Cerebellar nuclear complex (tissue), 1 donor: ENCODE results near the gene SDCCAG8.

Experiments used
- DNase-seq, 2 experiments: peaks; one replicate each; lab custom pipeline; 2025; lab: John Stamatoyannopoulos, UW

The SDCCAG8 gene

GRCh38 chr1:243483071-243483771 lies 227.4 kb downstream of the SDCCAG8 start:
- DNase-seq, result no peak

GRCh38 chr1:243483952-243484351 lies 228.1 kb downstream of the SDCCAG8 start:
- DNase-seq, result no peak

- DNase-seq, result no peak
These were observed 231.3 kb downstream of the SDCCAG8 start for GRCh38 chr1:243487036-243487648.

- DNase-seq, result no peak
These were observed 231.9 kb downstream of the SDCCAG8 start for GRCh38 chr1:243487649-243488227.

GRCh38 chr1:243488459-243489157 lies 232.8 kb downstream of the SDCCAG8 start:
- no peak for DNase-seq

GRCh38 chr1:243489158-243489527 lies 233.3 kb downstream of the SDCCAG8 start:
- DNase-seq, result no peak

- no peak for DNase-seq
These were observed 234.1 kb downstream of the SDCCAG8 start for GRCh38 chr1:243489681-243490546.

DNA sequence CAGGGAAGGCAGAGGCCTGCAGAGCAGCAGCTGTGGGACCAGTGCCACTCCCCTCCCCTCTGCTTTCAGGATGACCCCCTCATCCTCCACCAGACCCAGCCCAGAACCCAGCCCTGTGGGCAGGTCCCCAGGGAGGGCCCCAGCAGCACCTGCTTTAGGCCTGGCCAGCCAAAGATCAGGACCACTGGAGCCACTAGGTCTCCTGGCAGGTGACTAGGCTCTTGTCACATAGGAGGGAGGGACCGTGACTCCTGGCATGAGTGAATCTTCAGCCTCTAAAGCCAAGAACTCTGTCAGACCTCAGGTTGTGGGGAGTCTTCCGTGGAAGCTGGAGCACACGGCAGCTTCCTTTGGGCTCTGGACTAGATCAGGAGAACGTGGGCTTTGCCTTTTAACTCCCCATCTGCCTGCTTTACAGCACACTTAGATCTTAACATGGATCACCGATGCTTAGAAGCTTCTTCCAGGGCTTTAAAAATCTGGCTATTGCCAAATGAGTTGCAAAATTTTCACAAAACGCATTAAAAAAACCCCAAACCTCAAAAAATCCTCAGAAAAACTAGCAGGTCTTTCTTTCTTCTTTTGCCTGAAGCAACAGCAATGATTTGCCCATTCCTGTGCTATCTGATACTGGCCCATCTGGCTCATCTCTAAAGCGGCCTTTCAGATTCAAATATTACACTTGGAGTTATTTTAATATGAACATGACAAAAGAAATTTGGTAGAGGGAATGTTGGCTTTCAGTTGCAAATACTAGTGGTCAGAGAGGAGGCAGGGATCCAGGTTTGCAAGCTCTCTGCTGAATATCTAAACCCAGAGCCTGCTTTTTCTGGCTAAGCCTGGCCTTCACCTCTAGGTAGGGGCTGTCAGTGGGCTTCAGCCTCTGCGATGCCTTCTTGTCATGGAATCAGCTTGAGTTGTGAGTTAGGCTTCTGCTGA lies 235.2 kb downstream of the SDCCAG8 start:
- no peak for DNase-seq

DNA sequence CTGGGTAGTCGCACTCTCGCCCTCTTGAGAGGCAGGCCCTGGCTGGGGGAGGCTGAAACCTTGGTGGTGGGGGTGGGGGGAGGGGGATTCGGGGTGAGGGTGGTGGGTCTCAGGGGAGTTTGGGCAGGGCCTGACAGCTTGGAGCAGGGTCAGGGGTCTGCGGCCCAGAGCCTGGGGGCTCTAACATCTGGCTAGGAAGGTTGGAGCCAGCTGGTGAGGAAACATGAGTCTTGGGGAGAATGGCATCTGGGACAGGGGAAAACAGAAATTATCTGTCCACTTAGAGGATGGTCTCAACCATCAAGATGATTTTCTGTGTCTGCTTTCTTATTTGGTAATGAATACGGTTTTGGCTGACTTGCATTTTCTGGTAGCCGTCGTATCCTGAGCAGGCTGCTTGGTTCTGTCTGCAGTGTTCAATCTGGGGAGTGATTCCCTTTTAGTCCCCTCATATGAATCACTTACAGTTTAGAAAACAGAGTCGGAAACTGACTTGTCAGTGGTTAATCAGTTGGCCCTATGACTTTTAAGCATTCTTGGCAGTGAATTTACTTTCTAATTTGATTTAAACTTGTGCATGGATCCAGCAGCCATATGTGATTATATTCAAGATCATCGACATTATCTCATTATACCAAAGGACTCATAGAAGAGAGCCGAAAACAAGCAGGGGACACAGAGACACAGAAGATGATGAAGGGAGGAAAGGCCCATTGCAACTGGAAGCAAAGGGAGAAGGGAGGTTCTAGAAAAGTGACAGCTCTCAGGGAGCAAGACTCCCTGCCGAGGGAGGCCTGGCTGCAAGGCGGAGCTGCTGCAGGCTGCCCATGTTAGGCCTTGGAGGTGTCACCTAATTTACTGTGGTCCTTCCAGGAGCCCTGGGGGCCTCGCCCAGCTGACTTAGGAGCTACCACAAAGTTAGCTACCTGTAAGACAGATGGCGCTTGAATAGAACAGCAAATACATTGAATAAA lies 237.6 kb downstream of the SDCCAG8 start:
- DNase-seq, result no peak

DNA sequence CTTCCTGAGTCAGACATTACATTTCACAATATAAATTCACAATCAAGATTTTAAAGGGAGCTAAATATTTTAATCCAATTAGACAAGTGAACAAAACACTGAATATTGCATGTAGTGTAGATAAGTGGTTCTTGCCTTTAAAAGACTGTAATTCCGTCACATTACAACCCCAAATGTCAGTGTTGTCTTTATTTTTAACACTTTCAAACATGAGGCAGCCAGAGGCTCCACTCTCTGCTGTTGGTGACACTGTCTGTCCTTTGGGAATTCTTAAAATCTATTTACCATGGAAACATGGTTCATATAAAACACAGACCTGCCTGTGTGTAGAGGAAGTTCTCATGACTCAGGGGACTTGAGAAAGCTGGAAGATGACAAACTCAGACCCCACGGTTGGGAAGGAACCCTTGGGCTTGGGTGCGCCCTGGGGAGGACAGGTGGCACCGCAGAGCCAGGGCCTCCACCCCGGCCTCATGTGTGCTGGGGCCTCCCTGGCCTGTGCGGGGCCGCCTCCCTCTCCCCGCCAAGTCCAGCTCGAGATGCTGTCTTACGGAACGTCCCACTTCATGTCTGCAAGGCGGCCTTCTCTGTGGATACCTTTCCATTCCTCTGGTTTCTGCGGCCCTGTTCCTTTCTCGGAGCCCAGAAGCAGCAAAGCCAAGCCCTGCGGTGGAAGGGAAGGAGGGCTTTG lies 239.0 kb downstream of the SDCCAG8 start:
- no peak for DNase-seq

GRCh38 chr1:243495442-243496186 lies 239.8 kb downstream of the SDCCAG8 start:
- DNase-seq, result no peak

GRCh38 chr1:243496187-243496646 lies 240.4 kb downstream of the SDCCAG8 start:
- no peak for DNase-seq

GRCh38 chr1:243496806-243497205 lies 241.0 kb downstream of the SDCCAG8 start:
- DNase-seq, result no peak

GRCh38 chr1:243497939-243498681 lies 242.3 kb downstream of the SDCCAG8 start:
- no peak for DNase-seq

- no peak for DNase-seq
These were observed 243.4 kb downstream of the SDCCAG8 start for GRCh38 chr1:243499248-243499647.

DNA sequence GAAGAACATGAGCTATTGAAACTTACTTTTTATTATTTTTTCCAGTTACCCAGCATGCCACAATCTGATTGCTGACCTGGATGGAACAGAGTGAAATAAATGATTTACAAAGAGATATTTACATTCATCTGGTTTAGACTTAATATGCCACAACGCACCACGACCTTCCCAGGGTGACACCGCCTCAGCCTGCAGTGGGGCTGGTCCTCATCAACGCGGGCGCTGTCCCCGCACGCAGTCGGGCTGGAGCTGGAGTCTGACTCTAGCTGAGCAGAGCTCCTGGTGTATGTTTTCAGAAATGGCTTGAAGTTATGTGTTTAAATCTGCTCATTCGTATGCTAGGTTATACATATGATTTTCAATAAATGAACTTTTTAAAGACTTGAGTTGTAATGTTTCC lies 243.9 kb downstream of the SDCCAG8 start:
- DNase-seq, result no peak

DNA sequence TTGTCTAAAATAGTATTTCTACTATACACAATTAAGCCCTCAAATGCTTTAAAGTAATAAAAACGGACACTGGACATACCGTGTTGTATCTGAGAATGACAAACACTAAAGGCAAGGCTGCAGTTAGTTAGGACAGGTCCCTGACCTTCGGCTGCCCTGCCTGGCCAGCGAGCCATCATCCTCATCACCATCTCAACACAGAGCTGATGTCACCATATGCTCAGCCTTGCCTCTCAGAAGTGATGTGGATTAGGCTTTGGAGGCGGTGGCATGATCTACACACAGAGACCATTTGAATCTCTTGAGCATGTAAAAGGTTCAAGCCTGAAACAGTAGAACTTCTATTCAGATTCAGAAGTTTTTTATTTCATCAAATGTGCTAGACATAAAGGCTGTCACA lies 244.7 kb downstream of the SDCCAG8 start:
- no peak for DNase-seq
